CD4-positive, alpha-beta T cell (primary cell): ENCODE data around the gene ZNF41. TPM values are rescaled to one million over a fixed set of nuclear protein-coding genes. Genes with fewer than 3 reads are reported as not detected.
A peak's percentile ranks its signal among the peaks of the same experiment; 100 is the strongest.

Experiments used
- ATAC-seq: fragments of 200-7000 bp; cut with Tn5 transposase; one replicate; pipeline ENCODE4 v1.10.0; 2022; ENCODE audit warnings: mild to moderate bottlenecking; ENCODE audit not compliant: poor library complexity
- CTCF ChIA-PET: fragments of 350-600 bp; sonication (Branson Sonifier 250); formaldehyde crosslinking; loops from one replicate; lab custom pipeline; 2021; ENCODE audit warnings: antibody characterized with exemption, inconsistent platforms; lab: Charles Lee
- POLR2A ChIA-PET: fragments of 350-600 bp; sonication (Branson Sonifier 250); formaldehyde crosslinking; loops from one replicate; lab custom pipeline; 2021; ENCODE audit warnings: antibody characterized with exemption, inconsistent platforms; lab: Charles Lee
- DNase-seq, 14 experiments: peaks; one replicate each; pipeline ENCODE4 v3.0.0-alpha.2; 2013 to 2020; ENCODE audit warnings: mixed read lengths in 2 of 14
- H3K27ac ChIP-seq, 2 donors: one replicate each; pipeline versions ENCODE4 v1.5.1 to v1.7.0; 2013; ENCODE audit warnings: low read length in 2 of 2, low read depth in 1 of 2, mild to moderate bottlenecking in 1 of 2
- H3K27me3 ChIP-seq, 2 experiments: 1 replicate in 1 of 2; 2 replicates in 1 of 2; pipeline versions ENCODE4 v1.6.1 to v1.7.0; 2013; ENCODE audit warnings: low read length in 2 of 2, control low read depth in 1 of 2, mild to moderate bottlenecking in 1 of 2, moderate library complexity in 1 of 2; ENCODE audit not compliant: insufficient read depth in 2 of 2, control insufficient read depth in 1 of 2
- H3K36me3 ChIP-seq: one replicate; pipeline ENCODE4 v1.6.1; 2013; ENCODE audit warnings: low read length, control low read depth; ENCODE audit not compliant: insufficient read depth
- H3K4me1 ChIP-seq: one replicate; pipeline ENCODE4 v1.6.1; 2013; ENCODE audit warnings: low read length, control low read depth; ENCODE audit not compliant: insufficient read depth
- H3K4me3 ChIP-seq: one replicate; pipeline ENCODE4 v1.5.1; 2013; ENCODE audit warnings: mild to moderate bottlenecking, low read length, moderate library complexity
- H3K9me3 ChIP-seq, 2 experiments: 1 replicate in 1 of 2; 2 replicates in 1 of 2; pipeline versions ENCODE4 v1.6.1 to v1.7.0; 2013; ENCODE audit warnings: low read length in 2 of 2, mild to moderate bottlenecking in 2 of 2, control low read depth in 1 of 2, moderate library complexity in 1 of 2; ENCODE audit not compliant: control insufficient read depth in 1 of 2, insufficient read depth in 1 of 2
- H3K27ac Mint-ChIP-seq: one replicate; pipeline ENCODE4 v1.8.0; 2020; ENCODE audit warnings: mixed read lengths
- H3K27me3 Mint-ChIP-seq: one replicate; pipeline ENCODE4 v1.8.0; 2021; ENCODE audit warnings: mixed read lengths
- H3K36me3 Mint-ChIP-seq: one replicate; pipeline ENCODE4 v1.8.0; 2021; ENCODE audit warnings: low read depth, mixed read lengths
- H3K4me1 Mint-ChIP-seq: one replicate; pipeline ENCODE4 v1.8.0; 2021; ENCODE audit warnings: low read depth, mixed read lengths
- H3K4me3 Mint-ChIP-seq: one replicate; pipeline ENCODE4 v1.8.0; 2020; ENCODE audit warnings: mild to moderate bottlenecking, mixed read lengths
- H3K9me3 Mint-ChIP-seq: one replicate; pipeline ENCODE4 v1.8.0; 2020; ENCODE audit warnings: mixed read lengths
- CTCF ChIP-seq: fragments of 200-600 bp; IDR thresholded peaks from one replicate; pipeline ENCODE4 v1.8.0; 2022; ENCODE audit warnings: antibody characterized with exemption, mild to moderate bottlenecking
- intact Hi-C, 2 experiments: fragments of 100-400 bp; cut with DNase I in 1 of 2; cut with micrococcal nuclease in 1 of 2; formaldehyde crosslinking; loops; one replicate each; pipeline versions ENCODE4 v1.15.1 to v1.9.0; 2023 to 2025; cut with DNase I, micrococcal nuclease
- total RNA-seq, 174 experiments: library from RNA in 2 of 174; stranded (reverse) in 2 of 174; gene quantifications; one replicate each; pipeline ENCODE4 v1.2.3 and lab custom pipeline; 2021 to 2026

ZNF41 gene
- total RNA-seq, 2 experiments from 2014 or later: 3.1 to 3.9 TPM

GRCh38 chrX:47475476-47475875 lies 7.5 kb downstream of the ZNF41 start:
- no peak overlapping the region for H3K4me3 ChIP-seq
- Mint-ChIP-seq H3K27me3 (no peaks in the 10 kb centered on the region), H3K9me3 (no peaks in the 10 kb centered on the region), H3K36me3 (peaks cover 8% of the 10 kb centered on the region), H3K27ac (no peak overlapping the region), H3K4me1 (peaks cover 42% of the 10 kb centered on the region), H3K4me3 (no peak overlapping the region)
- DNase-seq (no peak), ATAC-seq (no peak)
- intact Hi-C loops: no loop called here
- POLR2A ChIA-PET: no interaction called here
- no peaks in the 10 kb centered on the region for H3K4me1 ChIP-seq
- TF ChIP-seq CTCF: no peak
- H3K9me3 ChIP-seq: no peaks in the 10 kb centered on the region
- no peaks in the 10 kb centered on the region for H3K27me3 ChIP-seq
- H3K36me3 ChIP-seq: peaks cover 2% of the 10 kb centered on the region
- CTCF ChIA-PET: no interaction called here
- H3K27ac ChIP-seq: no peak overlapping the region

GRCh38 chrX:47467106-47467505 lies 15.9 kb downstream of the ZNF41 start:
- DNase-seq: no peak
- intact Hi-C loops: no loop called here
- CTCF ChIA-PET: no interaction called here

GRCh38 chrX:47460561-47460960 lies 22.5 kb downstream of the ZNF41 start:
- peak overlapping the region; percentile 4 for H3K27ac Mint-ChIP-seq
- H3K4me3 ChIP-seq: no peak overlapping the region
- H3K4me1 Mint-ChIP-seq: no peaks in the 10 kb centered on the region
- H3K36me3 Mint-ChIP-seq: peaks cover 67% of the 10 kb centered on the region
- TF ChIP-seq CTCF: no peak
- H3K36me3 ChIP-seq: peaks cover 17% of the 10 kb centered on the region
- CTCF ChIA-PET: no interaction called here
- H3K27me3 Mint-ChIP-seq: no peaks in the 10 kb centered on the region
- H3K4me3 Mint-ChIP-seq: no peak overlapping the region
- no peak overlapping the region for H3K27ac ChIP-seq
- no peaks in the 10 kb centered on the region for H3K27me3 ChIP-seq
- H3K9me3 Mint-ChIP-seq: no peaks in the 10 kb centered on the region
- intact Hi-C loops: no loop called here
- DNase-seq: no peak
- POLR2A ChIA-PET: no interaction called here
- no peak for ATAC-seq
- H3K4me1 ChIP-seq: no peaks in the 10 kb centered on the region
- H3K9me3 ChIP-seq: peaks cover 0 to 3% of the 10 kb centered on the region in 2 experiments

More at GRCh38 chrX:47467106-47467505, 15.9 kb downstream of the ZNF41 start:
- POLR2A ChIA-PET: no interaction called here
- no peak for ATAC-seq
- H3K27me3 Mint-ChIP-seq: no peaks in the 10 kb centered on the region
- H3K9me3 Mint-ChIP-seq: no peaks in the 10 kb centered on the region
- H3K27me3 ChIP-seq: no peaks in the 10 kb centered on the region
- H3K36me3 ChIP-seq: peaks cover 18% of the 10 kb centered on the region
- no peak overlapping the region for H3K27ac Mint-ChIP-seq
- no peaks in the 10 kb centered on the region for H3K9me3 ChIP-seq
- H3K4me1 Mint-ChIP-seq: peaks cover 10% of the 10 kb centered on the region
- no peaks in the 10 kb centered on the region for H3K4me1 ChIP-seq
- TF ChIP-seq CTCF: no peak
- no peak overlapping the region for H3K27ac ChIP-seq
- peaks cover 50% of the 10 kb centered on the region for H3K36me3 Mint-ChIP-seq
- H3K4me3 Mint-ChIP-seq: no peak overlapping the region
- no peak overlapping the region for H3K4me3 ChIP-seq
